GM19043 (cell line): Measurements from ENCODE around the gene FCRL2.
"Not testable (repeated sequence)": the region's sequence is repeated elsewhere in the genome, so short reads cannot be mapped to it uniquely, and the experiment has no call there.

Experiments
- ATAC-seq: cut with Tn5 transposase; IDR thresholded peaks from one replicate; pipeline ENCODE4 v1.9.1; 2021; ENCODE audit warnings: low read depth; ENCODE audit not compliant: unreplicated experiment

The FCRL2 gene

GRCh38 chr1:157758018-157758417, 18.9 kb downstream of the FCRL2 start:
- no peak for ATAC-seq

GRCh38 chr1:157753611-157754010, 23.3 kb downstream of the FCRL2 start:
- ATAC-seq: no peak

- no peak for ATAC-seq
Observed at GRCh38 chr1:157751283-157751682, 25.6 kb downstream of the FCRL2 start.

- ATAC-seq: no peak
Observed at GRCh38 chr1:157748262-157748817, 28.6 kb downstream of the FCRL2 start.

- no peak for ATAC-seq
Observed at GRCh38 chr1:157739229-157739901, 37.6 kb downstream of the FCRL2 start.

GRCh38 chr1:157735991-157736390, 40.9 kb downstream of the FCRL2 start:
- ATAC-seq: not testable (repeated sequence)

GRCh38 chr1:157734321-157734720, 42.6 kb downstream of the FCRL2 start:
- ATAC-seq: no peak

GRCh38 chr1:157732755-157733154, 44.2 kb downstream of the FCRL2 start:
- no peak for ATAC-seq

- ATAC-seq: no peak
Observed at GRCh38 chr1:157725221-157725577, 51.7 kb downstream of the FCRL2 start.

GRCh38 chr1:157724537-157725220, 52.3 kb downstream of the FCRL2 start:
- ATAC-seq: no peak

- ATAC-seq: no peak
Observed at GRCh38 chr1:157723157-157723556, 53.8 kb downstream of the FCRL2 start.

- no peak for ATAC-seq
Observed at GRCh38 chr1:157721985-157722384, 54.9 kb downstream of the FCRL2 start.

- ATAC-seq: no peak
Observed at GRCh38 chr1:157715736-157716135, 61.2 kb downstream of the FCRL2 start.

GRCh38 chr1:157711802-157712201, 65.1 kb downstream of the FCRL2 start:
- no peak for ATAC-seq

GRCh38 chr1:157704878-157705277, 72.1 kb downstream of the FCRL2 start:
- ATAC-seq: no peak

GRCh38 chr1:157703981-157704380, 73.0 kb downstream of the FCRL2 start:
- no peak for ATAC-seq

GRCh38 chr1:157702308-157702825, 74.6 kb downstream of the FCRL2 start:
- no peak for ATAC-seq

- no peak for ATAC-seq
Observed at GRCh38 chr1:157700732-157701131, 76.2 kb downstream of the FCRL2 start, which contains the start of gene FCRL3. FCRL3 (minus strand) TSS chr1:157700769; CDS start chr1:157700489, 280 bp downstream.

GRCh38 chr1:157700305-157700704, 76.6 kb downstream of the FCRL2 start:
- no peak for ATAC-seq

GRCh38 chr1:157697781-157698569, 79.0 kb downstream of the FCRL2 start:
- ATAC-seq: no peak
